Activated naive CD8-positive, alpha-beta T cell treated with anti-CD3 and anti-CD28 coated beads, Interleukin-2, amount 10 ng/mL, durations not matched to agents 7 days and 5 days (primary cell): ENCODE data around the gene WFDC1. TPM values are rescaled to one million over a fixed set of nuclear protein-coding genes. Genes with fewer than 3 reads are reported as not detected.

Source experiments
- ATAC-seq: fragments of 150-1000 bp; cut with Tn5 transposase; one replicate; pipeline ENCODE4 v1.10.0; 2021; ENCODE audit warnings: low read depth, moderate library complexity
- POLR2A ChIA-PET: fragments of 350-600 bp; sonication (Branson Sonifier 250); formaldehyde crosslinking; loops from one replicate; lab custom pipeline; 2021; ENCODE audit warnings: antibody characterized with exemption; lab: Charles Lee
- DNase-seq: peaks from one replicate; pipeline ENCODE4 v3.0.0; 2021
- H3K27ac Mint-ChIP-seq: one replicate; pipeline ENCODE4 v1.8.0; 2022; ENCODE audit warnings: mild to moderate bottlenecking, mixed read lengths
- H3K27me3 Mint-ChIP-seq: one replicate; pipeline ENCODE4 v1.8.0; 2022; ENCODE audit warnings: mild to moderate bottlenecking, moderate library complexity, mixed read lengths
- H3K36me3 Mint-ChIP-seq: one replicate; pipeline ENCODE4 v1.8.0; 2021; ENCODE audit warnings: mild to moderate bottlenecking, mixed read lengths
- H3K4me1 Mint-ChIP-seq: one replicate; pipeline ENCODE4 v1.8.0; 2021; ENCODE audit warnings: mixed read lengths
- H3K4me3 Mint-ChIP-seq: one replicate; pipeline ENCODE4 v1.8.0; 2022; ENCODE audit warnings: mild to moderate bottlenecking, moderate library complexity, mixed read lengths
- H3K9me3 Mint-ChIP-seq: one replicate; pipeline ENCODE4 v1.8.0; 2021; ENCODE audit warnings: mixed read lengths
- total RNA-seq, 2 experiments: library from RNA; stranded (reverse); gene quantifications; one replicate each; pipeline ENCODE4 v1.2.3, GENCODE V29; 2021

The WFDC1 gene
- total RNA-seq, 2 experiments from 2014 or later: not detected

DNA sequence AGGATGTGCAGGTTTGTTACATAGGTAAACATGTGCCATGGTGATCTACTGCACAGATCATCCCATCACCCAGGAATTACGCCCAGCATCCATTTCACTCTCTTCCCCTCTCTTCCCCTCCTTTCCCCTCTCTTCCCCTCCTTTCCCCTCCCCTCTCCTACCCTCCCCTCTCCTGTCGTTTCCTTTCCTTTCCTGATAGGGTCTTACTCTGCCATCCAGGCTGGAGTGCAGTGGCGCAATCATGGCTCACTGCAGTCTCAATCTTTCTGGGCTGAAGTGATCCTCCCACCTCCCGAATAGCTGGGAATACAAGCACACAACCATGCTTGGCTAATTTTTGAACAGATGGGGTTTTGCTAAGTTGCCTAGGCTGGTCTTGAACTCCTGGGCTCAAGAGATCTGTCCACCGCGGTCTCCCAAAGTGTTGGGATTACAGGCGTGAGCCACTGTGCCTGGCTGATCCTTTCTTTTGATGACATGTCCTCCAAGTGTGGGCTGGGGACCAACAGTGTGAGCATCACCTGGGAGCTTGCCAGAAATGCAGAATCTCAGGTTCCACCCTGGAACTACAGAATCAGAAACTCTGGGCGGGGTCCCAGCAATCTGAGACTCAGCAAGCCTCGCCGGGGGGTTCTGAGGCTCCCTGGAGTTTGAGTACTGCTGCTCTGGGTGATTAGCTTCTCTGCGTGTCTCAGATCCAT is 84.5 kb downstream of the WFDC1 start:
- Mint-ChIP-seq H3K4me1 (peaks cover 5% of the 10 kb centered on the region), H3K36me3 (no peaks in the 10 kb centered on the region), H3K27me3 (peaks cover 35% of the 10 kb centered on the region), H3K9me3 (no peaks in the 10 kb centered on the region), H3K27ac (no peak overlapping the region), H3K4me3 (no peak overlapping the region)
- POLR2A ChIA-PET: no interaction called here
- ATAC-seq: no peak
- DNase-seq: no peak

Other genes with a start within 250 kb of the WFDC1 start
- 10 to 100 TPM; 73.2 to 85.4 TPM for gene MBTPS1, start 177.9 kb upstream of the WFDC1 start, total RNA-seq
- 10 to 100 TPM; 10.7 to 12.5 TPM for gene HSDL1, start 149.7 kb upstream of the WFDC1 start, total RNA-seq
- not detected for gene DNAAF1, start 149.6 kb upstream of the WFDC1 start, total RNA-seq
- 10 to 100 TPM; 69.6 to 70.8 TPM for gene TAF1C, start 107.8 kb upstream of the WFDC1 start, total RNA-seq
- gene ADAD2, start 103.7 kb upstream of the WFDC1 start, total RNA-seq: not detected
- not detected for gene KCNG4, start 54.9 kb upstream of the WFDC1 start, total RNA-seq
- not detected for gene ATP2C2, start 73.7 kb downstream of the WFDC1 start, total RNA-seq
- 10 to 100 TPM; 95.7 to 98.3 TPM for gene MEAK7, start 209.8 kb downstream of the WFDC1 start, total RNA-seq